ENCODE data around the gene NSFL1C. TPM values are rescaled to one million over a fixed set of nuclear protein-coding genes. Genes with fewer than 3 reads are reported as not detected.
"Not testable (repeated sequence)": the region's sequence is repeated elsewhere in the genome, so short reads cannot be mapped to it uniquely, and the experiment has no call there.

Gene NSFL1C
- total RNA-seq, result 59.9 TPM
- long read RNA-seq, transcript NSFL1C-201 (9 exons, 3,568 nt), result major isoform, 65 of 82 reads
- long read RNA-seq, partial matches to known transcripts, result 3 of 82 reads
- long read RNA-seq, other reads (novel, unspliced or antisense), result 13 of 82 reads

DNA sequence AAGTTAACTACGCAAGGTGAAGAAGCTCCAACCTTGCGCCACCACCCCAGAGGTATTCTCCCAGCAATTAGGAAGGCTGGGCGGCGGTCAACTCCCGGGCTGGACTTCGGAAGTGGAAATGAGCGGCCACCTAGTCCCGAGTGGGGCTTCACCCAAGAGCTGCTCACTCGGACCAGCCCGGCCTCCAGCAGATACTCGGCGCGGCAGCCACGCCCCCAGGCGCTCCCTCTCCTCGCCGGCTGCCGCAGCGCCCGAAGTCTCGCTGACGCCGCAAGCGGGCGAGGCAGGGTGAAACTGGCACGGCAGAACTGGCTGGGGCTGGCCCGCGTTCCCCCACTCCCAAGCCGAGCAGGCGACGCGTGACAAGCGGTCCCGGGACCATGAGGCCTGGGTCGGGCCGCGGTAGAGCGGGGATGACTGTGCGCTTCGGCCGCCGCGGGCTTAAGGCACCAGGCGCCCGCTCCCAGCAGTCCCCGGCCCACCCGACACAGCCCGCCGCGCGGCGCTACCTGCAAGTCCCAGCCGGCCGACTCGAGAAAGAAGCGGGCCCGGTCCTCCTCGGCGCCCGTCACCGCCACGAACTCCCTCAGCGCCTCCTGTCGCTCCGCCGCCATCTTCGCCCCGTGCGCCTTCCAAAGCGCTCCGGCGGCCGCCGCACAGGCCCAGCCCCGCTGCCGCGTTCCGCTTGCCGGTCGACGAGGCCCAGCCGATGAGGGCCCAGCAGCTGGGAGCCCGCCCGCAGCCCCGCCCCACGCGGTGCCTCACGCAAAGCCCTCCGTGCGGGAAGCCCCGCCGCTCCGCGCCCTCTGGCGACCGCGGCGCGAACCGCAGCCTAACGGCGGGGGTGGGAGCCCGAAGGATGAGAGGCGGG is at the start of gene NSFL1C:
Gene NSFL1C, minus strand, starts transcription at position 639 of the 871 bp plus-strand sequence. Its CDS starts 25 bp downstream, at position 614.
- ATAC-seq (peak; percentile 98), DNase-seq (peak; percentile 98)
- intact Hi-C loops (cut with micrococcal nuclease), result no loop called here

- ATAC-seq (no peak), DNase-seq (no peak)
- intact Hi-C loops (cut with micrococcal nuclease), result no loop called here
Measured at GRCh38 chr20:1513801-1514200, 47.2 kb upstream of the NSFL1C start.

DNA sequence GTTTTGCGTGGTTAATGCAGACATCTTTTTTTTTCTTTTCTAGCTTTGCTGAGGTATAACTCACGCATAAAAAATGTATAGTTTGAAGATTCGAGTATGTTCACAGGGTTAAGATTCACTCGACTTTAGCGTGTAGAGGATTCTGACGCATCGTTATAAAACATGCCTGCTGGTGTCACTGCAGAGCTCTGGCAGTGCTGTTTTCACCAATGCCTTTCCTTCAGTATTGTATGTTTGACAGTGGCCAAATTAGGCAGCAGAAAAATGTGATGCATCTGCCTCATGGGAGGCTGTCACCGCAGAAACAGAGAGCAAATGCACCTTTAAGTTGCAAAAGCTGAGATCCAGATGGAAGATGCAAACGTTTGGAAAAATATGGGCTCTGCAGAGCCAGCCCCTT is 42.6 kb upstream of the NSFL1C start:
- DNase-seq, result no peak
- no peak for ATAC-seq
- intact Hi-C loops (cut with micrococcal nuclease), result no loop called here

DNA sequence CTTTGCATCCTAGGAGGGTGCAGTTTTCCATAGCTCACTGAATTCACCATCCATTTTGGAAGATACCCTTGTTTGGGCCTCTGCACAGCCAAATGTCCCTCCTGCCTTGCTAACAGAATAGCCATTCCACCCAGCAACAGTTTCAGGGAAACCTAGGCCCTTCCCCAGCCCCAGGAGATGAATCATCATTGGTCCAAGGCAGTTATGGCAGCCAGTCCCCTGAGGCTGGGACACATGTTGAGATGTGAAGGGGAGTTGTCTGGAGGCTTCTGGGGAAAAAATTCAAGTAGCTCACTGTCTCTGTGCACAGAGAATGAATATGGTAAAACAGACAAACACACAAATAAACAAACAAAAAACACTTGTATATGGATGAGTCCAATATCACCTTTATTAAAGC is 41.9 kb upstream of the NSFL1C start:
- intact Hi-C loops (cut with micrococcal nuclease), result no loop called here
- DNase-seq (no peak), ATAC-seq (no peak)

DNA sequence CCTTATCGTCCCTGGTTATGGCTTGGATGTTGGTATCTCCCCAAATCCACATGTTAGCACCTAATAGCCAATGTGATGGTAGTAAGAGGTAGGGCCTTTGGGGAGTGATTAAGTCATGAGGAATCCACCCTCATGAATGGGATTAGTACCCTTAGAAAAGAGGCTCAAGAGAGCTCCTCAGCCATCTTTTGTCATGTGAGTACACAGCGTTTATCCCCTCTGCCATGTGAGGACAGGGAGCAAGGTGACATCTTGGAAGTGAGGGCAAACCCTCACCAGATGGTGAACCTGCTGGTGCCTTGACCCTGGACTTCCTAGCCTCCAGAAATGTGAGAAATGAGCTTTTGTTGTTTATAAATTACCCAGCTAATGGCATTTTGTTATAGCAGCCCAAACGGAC is 40.6 kb upstream of the NSFL1C start:
- intact Hi-C loops (cut with micrococcal nuclease), result no loop called here
- DNase-seq (no peak), ATAC-seq (no peak)

DNA sequence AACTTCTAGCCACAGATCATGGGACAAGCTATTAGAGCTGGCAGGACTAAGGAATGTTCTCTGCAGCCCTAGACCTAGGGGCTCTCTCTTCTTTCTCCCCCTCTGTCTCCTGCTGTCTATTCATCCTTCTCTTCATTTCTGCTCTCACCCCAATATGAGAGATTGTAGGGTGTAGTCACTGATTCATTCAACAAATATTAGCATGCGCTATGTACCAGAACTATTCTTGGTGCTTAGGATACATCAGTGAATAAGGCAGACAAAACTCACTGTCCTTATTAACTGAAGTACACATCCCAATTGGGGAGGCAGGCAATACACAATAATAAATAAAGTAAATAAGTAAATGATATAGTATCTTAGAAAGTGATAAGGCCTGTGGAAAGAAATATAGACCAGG is 39.2 kb upstream of the NSFL1C start:
- no peak for ATAC-seq
- intact Hi-C loops (cut with micrococcal nuclease), result no loop called here
- DNase-seq, result no peak

DNA sequence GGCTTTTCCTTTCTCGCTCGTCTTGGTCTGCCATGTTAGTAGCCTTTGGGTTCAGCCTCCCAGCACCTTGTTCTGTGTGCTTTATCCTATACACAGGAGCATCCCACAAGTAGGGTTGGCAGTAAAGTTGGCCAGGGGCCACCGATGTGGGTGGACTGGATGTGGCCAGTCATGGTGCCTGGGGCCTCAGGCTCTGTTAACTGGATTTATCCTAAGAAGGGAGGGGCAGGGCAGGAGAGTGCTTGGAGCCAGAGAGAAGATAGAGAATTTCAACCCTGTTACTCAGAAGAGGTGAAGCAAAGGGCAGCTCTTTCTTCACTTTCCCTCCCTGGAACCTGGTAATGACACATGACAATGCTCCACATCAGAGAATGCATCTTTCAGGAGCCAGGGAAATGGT is 38.7 kb upstream of the NSFL1C start:
- DNase-seq (no peak), ATAC-seq (no peak)
- intact Hi-C loops (cut with micrococcal nuclease), result no loop called here

- intact Hi-C loops (cut with micrococcal nuclease), result no loop called here
- DNase-seq (peak; percentile 65), ATAC-seq (peak; percentile 93)
Measured at GRCh38 chr20:1503564-1504227, 37.0 kb upstream of the NSFL1C start.

GRCh38 chr20:1500496-1500895 is 33.8 kb upstream of the NSFL1C start:
- ATAC-seq, result no peak
- DNase-seq, result no peak
- intact Hi-C loops (cut with micrococcal nuclease), result no loop called here

GRCh38 chr20:1499528-1500420 is 33.1 kb upstream of the NSFL1C start:
- intact Hi-C loops (cut with micrococcal nuclease), result no loop called here
- DNase-seq (no peak), ATAC-seq (no peak)

DNA sequence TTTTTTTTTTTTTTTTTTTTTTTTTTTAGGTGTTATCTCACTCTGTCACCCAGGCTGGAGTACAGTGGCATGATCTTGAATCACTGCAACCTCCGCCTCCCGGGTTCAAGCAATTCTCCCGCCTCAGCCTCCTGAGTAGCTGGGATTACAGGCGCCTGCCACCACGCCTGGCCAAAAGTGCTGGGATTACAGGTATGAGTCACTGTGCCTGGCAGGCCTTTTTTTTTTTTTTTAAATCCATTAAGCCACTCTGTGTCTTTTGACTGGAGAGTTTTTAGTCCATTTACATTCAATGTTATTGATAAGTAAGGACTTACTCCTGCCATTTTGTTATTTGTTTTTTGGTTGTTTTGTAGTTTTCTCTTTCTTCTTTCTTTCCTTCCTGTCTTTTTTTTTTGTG is 30.7 kb upstream of the NSFL1C start:
- ATAC-seq; intact Hi-C loops (cut with micrococcal nuclease); DNase-seq: not testable (repeated sequence)

DNA sequence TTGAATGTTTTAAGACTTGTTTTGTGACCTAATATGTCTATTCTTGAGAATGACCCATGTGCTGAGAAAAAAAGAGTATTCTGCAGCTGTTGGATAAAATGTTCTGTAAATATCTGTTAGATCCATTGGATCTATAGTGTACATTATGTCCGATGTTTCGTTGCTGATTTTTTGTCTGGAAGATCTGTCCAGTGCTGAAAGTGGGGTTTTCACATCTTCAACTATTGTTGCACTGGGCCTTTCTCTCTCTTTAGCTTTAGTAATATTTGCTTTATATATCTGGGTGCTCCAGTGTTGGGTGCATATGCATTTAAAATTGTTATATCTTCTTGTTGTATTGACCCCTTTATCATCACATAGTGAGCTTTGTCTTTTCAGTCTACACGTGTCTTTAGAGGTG is 30.3 kb upstream of the NSFL1C start:
- DNase-seq (no peak), ATAC-seq (no peak)
- intact Hi-C loops (cut with micrococcal nuclease), result no loop called here

DNA sequence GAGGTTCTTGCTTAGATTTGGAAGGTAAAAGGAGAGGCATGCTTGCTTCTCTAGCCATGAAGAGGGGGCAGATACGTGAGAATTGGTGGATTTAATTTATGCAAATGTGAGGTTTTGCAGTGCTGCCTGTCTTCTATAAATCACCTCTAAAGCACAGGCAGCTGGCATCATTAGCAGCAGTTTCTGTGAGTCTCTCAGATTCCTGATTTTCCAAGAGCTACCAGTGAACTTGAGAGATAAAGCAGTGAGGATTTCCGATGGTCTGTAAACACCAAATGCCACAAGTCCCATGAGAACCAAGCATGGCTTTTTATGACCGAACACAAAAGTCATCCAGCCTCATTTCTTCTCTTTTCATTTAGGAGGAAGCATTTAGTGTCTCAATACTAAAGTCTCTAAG is 27.8 kb upstream of the NSFL1C start:
- intact Hi-C loops (cut with micrococcal nuclease), result no loop called here
- ATAC-seq, result no peak
- no peak for DNase-seq

- intact Hi-C loops (cut with micrococcal nuclease), result no loop called here
- ATAC-seq (no peak), DNase-seq (no peak)
Measured at GRCh38 chr20:1493536-1493935, 26.9 kb upstream of the NSFL1C start.

DNA sequence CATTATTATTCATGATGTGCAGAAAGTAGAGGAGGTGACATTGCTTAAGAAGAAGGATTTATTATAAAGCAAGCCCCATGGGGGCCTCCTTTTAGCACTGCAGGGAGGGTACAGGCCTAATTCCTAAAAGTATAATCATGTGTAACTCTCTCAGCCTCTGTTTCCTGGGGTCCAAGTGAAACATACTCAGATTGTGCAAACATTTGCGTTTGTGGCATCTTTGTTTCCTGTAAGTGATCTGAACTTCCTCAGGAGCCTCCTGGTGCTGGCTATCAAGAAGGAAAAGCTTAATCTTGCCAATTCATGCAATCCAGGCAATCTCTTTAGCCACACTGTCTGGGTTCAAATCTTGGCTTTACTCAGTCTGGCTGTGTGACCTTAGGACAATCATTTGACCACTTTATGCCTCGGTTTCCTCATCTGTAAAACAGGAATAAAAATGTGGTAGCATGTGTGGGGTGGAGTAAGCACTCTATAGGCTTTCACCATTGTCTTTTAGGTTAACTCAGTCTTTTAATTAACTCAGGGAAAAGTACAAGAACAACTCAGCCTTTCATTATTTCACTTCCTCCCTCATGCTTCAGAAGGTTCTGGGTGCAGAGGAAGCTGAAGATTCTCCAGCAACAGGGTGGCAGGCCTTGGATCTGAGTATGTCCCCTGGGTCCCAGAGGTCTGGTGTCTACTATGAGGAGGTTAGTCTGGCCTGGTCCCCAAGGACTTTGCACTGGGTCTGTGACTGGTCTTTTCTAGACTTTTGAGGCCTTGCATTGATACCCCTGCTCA is 25.4 kb upstream of the NSFL1C start:
- no peak for DNase-seq
- intact Hi-C loops (cut with micrococcal nuclease), result no loop called here
- ATAC-seq, result peak; percentile 49

DNA sequence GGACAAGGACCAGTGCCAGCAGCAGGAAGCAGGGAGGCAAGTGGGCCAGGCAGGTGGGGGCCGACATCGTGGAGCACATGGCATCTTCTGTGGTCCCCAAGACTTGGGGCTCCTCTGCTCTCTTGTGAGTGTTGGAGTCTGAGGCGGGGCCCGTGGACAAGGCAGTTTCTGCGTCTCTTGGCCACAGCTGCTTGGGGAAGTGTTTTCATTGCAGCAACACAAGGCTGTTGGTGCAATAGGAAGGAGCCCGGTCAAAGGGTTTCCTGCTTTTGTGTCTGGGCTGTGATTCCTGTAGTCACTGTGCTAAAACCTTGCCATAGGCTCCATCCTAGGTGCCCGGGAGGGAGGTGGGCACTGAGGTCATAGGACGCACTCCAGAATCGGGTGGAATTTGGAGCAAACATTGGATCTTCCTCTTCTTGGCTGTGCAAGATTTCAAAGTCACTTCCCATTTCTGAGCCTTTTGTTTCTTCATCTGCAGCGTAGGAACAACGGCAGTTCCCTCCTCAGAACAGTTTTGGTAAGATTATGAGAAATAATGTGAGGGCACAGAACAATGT is 24.7 kb upstream of the NSFL1C start, which contains the start of gene SIRPB2:
Gene SIRPB2, minus strand, starts transcription at position 140 of the 560 bp plus-strand sequence. Its CDS starts 61 bp downstream, at position 79.
- DNase-seq (peak; percentile 61), ATAC-seq (peak; percentile 70)

DNA sequence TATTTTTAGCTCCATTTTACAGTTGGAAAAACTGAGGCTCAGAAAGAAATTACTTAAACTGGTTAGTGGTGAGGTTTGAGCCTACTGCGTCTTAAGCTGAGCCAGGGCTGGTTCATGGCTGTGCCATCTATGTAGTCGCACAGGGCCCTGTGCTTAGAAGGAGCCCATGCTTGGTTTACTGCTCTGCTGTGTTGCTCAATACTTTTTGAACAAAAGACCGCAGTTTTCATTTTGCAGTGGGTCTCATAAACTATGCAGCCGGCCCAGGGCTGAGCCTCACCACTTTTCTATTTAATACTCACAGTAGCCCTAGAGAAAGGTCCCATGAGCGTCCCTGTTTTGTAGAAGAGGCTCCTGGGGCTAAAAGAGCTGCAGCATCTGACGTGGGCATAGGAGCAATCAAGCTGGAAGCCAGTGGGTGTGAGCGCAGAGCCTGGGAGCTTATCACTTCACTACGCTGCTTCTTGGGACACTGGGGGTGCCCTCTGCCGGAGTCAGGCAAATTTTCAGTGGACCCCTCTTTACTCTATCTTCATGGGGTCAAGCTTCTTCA is 24.1 kb upstream of the NSFL1C start:
- ATAC-seq, result peak; percentile 25
- intact Hi-C loops (cut with micrococcal nuclease), result no loop called here

More for the DNA sequence above, 24.7 kb upstream of the NSFL1C start, which contains the start of gene SIRPB2:
- intact Hi-C loops (cut with micrococcal nuclease), result no loop called here

More for the DNA sequence above, 24.1 kb upstream of the NSFL1C start:
- no peak for DNase-seq

Measured in left ventricle myocardium superior (tissue), 1 donor.